Epidermal melanocyte (primary cell): ENCODE data around the gene TSPAN9.

Source experiments
- DNase-seq: peaks from one replicate; pipeline ENCODE4 v3.0.0; 2011; ENCODE audit warnings: low spot score; ENCODE audit not compliant: insufficient read length

TSPAN9 gene

DNA sequence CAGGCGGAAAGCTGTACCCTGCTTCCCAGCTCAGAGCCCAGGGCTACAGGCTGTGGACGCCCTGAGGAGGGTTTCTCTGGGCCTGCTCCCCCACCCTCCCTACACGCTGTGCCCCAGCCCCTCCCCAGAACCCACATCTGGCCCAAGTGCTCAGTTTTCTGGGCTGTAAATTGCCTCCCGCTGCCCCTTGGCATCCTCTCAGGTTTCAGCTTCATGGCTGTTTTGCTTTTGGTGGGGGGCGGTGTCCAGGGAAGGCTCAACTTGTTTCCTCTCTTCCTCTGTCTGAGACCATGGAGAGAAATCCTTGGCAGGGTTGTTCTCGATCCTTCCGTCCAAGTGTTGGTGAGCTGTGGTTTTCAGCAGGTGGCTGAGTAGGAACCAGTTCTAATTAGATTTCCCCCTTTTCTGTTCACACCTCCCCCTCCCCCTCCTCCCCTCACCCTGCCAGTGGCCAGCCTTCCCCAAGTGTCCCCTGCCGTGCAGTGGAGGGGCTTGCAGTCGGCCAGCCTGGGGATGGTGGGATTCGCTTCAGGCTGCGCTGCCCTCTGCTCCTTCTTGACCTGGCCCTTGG is 61.8 kb downstream of the TSPAN9 start:
- DNase-seq, result no peak

DNA sequence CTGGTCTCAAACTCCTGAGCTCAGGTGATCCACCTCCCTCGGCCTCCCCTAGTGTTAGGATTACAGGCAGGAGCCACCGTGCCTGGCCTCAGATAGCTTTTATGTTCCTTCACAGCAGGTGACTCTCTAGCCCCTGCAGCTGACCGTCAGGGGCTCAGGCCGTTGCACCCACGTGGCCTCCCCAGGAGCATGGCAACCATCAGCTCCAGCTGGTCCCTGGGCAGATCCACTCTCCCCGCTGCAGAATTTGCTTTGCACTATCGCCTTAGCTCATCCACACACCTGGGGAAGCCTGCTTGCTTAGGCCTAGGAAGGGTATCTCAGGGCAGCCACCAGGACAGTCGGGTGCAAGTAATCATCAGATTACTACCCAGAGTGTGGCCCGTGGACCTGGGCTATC is 62.6 kb downstream of the TSPAN9 start:
- DNase-seq, result no peak

DNA sequence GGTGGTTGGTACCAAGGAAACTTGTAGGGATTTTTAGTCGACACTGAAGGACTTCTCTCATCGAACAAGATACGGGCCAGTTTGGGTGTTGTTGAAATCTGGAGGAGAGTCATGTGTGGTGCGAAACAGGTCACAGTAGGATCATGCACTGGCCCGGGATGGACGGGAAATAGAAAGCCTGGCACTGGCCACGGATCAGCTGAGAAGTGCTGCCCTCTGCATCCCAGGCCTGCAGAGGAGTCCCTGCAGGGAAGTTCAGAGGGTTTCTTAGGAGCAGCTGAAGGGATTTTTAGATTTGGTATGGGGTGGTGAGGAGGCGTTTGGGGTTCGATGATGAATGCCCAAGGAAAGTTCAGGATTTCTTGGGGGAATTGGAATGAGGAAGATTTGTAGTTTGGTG is 63.1 kb downstream of the TSPAN9 start:
- DNase-seq, result no peak

DNA sequence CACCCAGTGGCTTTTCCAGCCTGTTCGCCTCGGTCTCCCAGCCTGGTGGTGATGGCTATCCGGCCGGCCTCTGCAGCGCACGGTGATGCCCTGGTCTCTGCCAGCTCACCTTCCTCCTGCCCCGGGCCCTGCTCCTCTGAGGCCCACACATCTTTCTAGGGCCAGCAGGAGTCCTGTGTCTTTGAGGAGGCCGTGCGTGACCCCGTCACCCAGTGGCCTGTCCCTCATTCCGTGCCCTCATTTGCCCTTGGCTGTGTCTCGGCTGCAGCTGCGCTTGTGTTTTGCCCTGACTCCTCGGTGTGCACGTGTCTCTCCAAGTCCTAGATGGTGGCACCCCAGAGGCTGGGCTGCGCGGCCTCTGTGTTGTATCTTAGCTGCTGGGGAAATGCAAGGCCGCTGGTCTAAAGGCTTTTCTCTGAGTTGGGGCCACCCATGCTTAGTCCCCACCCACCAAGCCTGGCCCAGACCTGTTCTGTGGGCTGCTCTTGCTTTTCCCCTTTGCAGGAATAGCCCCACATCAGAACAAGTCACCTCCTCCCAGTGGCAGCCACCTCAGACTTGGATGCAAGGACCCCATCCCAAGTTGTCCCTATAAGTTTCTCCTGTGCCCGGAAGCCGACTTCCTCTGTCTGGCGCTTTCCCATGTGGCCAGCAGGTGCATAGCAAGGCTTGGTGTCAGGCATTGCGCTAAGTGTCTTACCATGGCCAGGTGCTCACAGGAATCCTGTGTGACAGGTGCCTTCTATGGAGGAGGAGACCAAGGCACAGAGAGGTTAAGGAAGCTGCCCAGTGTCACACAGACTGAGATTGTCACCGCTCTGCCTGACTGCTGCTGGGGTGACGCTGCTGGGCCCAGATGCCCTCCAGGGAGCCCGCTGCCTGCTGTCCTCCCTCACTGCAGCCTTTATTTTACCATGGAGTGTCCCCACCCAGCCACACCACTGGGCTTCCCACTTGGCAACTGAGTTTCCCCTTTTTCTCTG is 64.5 kb downstream of the TSPAN9 start:
- DNase-seq, result no peak

DNA sequence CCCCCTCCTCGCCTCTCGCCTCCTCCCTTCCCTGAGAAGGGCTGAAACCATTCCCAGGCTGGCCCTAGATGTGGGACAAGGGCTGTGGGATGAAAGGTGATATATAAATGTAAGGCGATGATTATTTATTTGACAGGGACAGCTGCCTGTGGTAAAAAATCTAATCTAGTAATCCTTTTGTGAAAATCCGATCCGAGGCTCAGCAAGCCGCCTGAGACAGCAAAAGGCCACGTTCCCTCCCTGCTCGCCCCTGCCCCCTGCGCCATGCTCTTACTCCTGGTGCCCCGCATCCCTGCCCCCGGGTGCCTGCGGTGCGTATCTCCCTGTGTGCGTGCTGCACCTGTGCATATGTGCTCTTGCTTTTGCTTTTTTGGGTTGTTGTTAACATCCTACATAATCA is 65.2 kb downstream of the TSPAN9 start:
- DNase-seq, result no peak

DNA sequence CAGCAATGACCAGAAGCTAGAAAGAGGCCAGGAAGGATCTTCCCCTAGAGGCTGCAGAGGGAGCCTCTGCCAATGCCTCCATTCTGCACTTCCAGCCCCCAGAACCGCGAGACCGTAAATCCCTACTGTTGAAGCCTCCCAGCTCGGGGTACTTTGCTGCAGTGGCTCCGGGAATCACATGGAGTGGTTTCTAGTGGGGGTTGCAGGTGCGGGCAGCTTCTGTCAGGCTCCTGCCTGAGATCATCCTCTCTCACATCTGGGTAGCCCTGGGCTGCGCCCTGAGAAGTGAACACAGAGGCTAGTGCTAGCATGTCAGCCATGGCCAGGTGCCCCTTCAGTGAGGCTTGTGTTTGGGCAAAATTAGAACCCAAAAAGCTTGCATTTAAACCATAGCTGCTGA is 67.3 kb downstream of the TSPAN9 start:
- no peak for DNase-seq

DNA sequence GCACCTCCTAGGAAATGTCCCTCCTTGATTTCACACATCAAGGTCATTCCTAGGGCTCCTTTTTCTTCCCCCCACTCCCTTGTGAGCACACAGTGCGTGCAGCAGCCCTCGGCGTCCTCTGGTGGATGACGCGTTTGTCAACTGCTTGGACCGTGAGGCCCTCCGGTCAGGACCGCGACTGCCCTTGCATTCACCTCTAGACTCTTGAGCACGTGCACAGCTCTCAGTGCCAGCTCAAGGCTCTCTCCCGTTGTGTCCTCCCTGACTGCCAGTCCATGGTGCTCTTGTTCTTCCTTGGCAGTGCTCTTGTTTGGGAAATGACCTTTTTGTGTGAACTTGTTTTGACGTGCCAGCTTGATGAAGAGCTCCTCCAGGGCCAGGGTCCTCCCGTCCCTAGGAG is 67.9 kb downstream of the TSPAN9 start:
- DNase-seq, result no peak

DNA sequence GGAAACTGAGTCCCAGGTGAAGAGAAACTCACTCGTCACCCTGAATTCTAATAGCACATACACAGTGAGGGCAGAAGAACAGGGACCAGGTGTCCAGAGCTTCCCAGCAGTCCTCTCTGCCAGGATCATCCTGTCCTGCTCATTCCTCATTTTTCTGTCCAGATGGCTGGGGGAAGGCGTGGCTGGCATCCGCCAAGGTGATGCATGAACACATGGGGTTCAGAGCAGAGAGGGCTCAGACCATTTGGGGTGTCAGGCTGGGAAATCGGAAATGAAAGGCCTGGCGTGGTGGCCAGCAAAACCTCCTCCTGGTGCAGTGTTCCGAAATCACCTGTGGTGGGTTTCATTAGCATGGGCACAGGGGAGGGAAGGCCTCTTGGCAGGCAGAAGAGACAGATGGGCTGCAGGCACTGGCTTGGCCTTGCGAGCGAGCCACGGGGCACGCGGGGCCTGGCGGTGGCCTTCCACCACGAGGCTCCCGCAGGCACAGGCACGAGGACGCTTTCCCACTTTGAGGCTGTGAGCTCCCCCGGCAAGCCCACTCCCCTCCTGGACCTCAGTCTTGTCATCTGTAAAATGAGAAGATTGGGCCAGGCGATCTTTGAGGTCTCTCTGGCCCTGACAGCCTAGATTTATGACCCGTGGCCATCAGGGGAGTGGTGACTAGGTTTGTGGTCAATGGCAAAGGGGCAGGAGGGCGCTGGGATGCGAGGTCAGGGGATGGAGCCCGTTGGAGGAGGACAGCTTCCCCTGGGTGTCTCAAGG is 68.5 kb downstream of the TSPAN9 start:
- DNase-seq, result no peak

DNA sequence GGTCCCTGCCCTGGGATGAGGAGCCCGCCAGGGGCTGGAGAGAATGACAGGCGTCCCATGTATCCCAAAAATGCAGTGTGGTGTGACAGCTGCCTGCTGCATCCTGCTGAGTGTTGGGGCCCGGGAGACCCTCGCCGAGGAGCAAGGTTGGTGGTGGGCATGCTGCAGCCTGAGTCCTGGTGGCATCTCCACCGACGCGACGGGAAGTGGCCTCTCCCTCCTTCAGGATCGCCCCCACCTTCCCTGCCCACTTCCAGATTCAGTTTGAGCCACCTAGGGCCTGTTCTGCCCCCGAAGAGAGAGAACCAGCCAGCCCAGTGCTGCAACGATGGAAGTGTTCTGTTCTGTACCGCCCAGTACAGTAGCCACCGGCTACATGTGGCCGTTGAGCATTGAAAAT is 70.1 kb downstream of the TSPAN9 start:
- no peak for DNase-seq

DNA sequence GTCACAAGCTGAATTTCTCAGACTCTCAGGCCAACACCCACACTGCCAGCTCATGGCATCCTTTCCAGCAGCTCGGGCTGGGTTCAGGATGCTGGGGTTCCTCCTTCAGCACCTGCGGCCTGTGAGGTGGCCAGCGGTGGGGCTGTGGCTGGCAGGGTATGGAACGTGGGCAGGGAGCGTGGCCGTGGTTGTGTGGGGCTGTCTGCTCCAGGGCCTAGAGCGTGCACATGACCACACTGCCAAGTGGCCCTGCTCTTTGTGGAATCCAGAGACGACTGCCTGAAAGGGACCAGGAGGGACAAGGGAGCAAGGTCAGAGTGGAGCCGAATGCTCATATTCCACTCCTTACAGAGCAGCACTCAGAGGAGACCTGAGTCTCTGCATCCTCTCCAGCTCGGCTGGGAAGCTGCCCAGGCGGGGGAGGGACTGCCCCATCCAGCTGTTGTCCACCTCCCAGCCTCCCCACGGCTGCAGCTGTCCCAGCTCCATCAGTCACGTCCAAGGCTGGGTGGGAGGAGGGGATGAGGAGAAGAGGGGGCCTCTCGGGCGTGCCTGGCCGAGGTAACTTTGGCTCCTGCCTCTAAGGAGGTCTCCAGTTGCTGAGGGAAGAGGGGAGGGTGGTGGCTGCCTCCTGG is 71.3 kb downstream of the TSPAN9 start:
- no peak for DNase-seq

DNA sequence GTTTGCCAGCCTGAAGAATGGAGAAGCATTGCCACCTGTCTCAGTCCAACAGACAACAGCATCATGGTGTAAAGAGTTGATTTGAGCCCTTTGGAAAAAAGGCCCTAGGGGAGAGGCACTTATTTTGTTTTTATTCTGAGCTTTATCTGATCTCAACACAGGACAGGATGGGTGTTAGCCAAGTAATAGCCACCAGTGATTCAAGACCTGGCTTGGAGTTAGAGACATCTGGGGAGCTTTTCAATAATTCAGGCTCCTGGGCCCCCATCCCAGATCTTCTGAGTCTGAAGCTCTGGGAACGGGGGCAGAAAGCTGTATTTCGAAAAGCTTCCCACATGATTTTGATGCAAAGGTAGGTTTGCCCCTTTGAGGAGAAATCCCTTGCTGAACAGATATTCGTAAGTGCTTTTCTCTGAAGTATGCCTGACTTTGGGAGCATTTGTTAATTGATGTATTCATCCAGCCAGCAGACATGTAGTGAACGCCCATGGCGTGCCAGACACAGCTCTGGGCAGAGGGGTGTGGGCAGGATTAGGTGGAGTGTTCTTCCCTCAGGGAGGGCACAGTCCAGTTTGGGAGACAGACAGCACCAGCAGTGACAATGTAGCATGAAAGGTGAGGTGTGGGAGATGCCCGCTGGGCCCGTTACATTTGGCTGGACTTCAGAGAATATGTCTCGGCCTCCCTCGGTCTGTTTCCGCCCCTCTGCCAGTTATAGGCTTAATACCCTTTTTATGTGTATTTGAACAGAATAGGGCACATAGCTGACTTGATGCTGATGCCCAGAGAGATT is 72.5 kb downstream of the TSPAN9 start:
- DNase-seq, result no peak

DNA sequence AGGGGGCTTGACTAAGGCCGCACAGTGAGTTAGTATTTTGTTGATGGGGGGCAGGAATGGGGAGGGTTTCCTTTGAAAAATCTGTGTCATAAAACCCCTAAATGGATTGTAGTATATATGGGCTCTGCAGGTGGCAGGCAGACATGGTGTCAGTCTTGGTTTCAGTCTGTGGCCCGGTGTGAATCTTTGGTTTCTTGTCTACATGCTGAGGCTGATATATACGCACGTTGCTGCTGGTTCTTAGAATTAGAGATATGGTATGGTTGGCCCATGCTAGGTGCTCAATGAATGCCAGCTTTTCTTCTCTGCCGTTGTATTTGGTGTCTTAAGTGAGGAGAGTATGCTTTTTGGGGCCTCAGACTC is 73.1 kb downstream of the TSPAN9 start:
- DNase-seq, result no peak

DNA sequence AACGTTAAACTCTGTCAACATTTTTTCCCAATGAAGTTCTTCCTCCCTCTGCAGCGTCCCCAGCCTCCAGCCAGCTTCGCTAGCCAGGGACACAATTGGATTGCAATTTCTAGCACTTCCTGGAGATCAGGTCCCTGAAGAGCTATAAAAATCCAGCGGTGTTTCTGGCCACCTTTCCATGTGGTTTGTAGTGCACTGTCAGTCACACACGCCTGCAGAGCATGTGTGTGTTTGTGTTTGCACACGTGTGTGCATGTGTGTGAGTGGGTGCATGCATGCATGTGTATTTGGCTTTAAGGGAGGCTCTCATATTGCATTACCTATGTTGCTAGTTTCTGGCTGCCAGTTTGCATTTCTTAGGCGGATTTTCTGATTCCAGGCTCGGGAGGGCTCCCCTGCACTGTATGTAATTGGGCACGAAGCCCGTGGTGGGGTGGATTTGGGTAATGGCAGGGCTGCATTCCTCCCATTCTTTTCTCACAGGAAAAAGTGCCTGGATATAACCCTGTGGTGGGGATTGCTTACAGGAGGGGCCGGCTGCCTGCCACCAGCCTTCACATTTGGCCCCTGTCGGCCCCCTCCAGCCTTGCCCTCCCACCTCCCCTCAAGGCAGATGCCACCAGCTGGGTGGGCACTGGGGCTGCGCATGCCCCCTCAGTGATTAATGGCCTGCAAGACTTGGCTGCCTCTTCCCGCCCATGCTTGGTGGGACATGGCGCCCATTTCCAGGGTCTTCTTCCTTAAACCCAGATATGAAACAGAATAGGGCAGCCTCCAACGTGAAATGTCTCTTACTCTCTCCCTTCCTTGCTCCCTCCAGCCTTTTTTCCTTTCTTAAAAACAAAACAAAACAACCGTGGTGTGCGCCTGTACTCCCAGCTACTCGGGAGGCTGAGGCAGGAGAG is 74.0 kb downstream of the TSPAN9 start:
- no peak for DNase-seq

DNA sequence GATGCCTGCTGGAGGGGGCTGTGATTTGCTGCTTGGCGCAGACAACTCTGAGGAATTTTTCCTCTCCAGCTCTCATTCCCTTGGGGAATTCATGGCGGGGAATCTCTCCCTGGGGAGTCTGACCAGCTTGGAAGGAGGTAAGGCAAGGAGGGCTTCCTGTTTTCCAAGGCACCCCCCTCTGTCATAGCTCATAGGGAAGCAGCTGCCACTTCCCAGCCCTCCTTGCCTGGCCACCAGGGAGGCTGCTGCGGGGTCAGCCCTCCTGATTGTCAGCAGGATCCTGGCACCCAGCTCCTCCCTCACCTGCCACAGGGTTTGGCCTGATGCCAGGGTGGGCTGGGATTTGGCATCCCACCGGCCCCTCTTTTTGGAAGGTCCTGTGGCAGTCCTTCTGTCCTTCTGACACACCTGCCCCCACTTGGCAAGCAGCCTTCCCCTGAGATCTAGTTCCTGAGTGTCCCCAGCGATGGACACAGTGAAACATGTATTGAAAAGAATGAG is 74.9 kb downstream of the TSPAN9 start:
- DNase-seq, result no peak

DNA sequence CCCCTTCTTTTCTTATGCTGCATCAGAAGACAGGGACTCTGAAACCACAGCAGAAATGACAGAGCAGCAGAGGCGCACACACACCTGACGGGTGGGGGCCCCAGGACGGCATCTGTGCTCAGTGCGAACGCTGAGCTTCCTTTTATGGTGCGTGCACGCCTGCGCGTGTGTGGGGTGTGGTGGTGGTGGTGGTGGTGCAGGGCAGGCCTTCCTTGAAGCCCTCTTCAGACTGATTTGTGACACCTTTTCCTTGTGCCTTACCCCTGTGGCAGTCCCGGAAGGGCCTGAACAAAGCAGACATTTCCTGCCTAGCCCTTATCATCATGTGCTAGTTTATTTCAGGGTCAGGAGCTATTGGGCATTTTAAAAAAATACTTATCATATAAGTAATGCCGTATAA is 75.7 kb downstream of the TSPAN9 start:
- DNase-seq, result no peak

DNA sequence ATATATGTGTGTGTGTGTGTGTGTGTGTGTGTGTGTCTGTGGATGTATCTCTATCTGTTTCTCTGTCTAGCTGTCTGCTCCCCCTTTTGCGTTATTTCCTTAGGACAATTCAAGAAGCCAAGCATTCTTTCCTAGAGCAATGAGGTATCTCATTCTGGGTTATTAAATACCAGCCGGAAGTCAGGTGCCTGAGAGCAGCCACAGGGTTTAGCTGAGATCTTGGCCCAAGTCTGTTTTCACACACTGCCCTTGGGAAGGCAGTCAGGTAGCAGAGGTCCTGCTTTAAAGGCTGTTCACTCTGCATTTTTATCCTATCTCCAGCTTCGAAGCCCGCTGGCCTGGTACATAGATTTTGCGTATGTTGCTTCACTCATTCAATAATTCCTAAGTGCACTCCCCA is 76.8 kb downstream of the TSPAN9 start:
- DNase-seq, result no peak

DNA sequence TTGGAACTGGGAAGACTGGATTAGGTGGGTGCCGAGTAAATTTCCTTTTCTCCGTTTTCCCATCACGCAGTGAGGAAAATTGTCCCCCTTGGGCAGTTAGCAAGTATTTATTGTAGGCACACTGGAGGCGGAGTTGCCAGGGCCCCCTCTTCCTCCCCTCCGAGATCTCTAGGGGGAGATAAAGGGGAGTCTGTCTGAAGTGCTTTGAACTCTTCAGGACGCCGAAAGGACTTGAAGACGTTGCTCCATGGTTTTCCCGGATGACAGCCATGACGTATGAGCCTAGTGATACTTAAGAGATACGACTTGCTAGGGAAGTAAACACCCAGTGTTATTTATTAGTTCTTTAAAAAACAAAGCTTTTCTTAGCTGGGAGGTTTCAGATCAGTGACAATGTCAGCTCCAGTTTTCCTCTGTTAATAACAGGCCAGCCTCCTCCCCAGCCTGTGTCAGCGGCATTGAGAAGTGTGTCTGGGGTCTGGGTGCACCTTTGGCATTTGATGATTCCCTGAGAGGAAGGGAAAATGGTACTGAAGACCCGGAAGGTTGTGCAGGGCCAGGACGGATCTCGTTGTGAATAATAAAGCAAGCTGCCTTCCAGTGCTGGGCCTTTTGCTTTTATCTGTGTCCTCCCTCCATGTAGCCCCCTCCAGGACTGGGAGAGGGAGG is 78.7 kb downstream of the TSPAN9 start:
- DNase-seq, result no peak

DNA sequence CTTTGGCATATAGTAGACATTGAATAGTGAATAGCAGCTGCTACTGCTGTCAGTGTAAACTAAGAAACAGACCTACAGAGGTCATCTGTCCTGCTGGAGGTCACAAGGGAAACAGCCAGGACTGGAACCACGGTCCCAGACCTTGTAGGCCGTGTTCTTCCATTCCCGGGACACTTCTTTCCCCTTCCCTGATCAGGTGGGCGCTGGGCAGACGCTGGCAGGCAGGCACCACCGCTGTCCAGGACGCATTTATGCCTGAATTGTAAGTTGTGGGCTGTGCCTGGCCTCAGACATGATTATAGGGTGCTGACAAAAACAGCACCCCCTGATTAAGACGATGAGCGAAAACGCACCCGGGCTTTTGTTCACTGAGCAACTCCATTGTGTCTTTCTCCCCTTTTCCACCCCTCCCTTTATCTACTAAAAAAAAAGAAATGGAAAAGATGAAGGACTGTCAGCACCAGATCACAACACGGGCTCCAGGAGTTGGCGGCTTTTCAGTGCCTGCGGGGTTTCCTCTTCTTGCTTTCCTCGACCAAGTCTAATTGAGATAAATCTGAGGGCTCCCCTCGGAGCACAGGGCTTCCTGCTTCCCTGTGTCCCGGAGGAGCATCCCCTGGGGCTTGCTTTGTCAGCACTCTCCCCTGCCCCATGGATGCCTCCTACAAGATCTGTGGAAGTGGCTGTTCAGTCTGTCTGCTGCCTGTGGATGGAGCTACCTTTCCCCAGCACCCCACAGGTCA is 80.6 kb downstream of the TSPAN9 start:
- DNase-seq, result no peak
